OCI-LY1 (cell line): ENCODE results near the gene MYL6.

ENCODE experiments used
- H2AFZ ChIP-seq: fragments of 200-600 bp; sonication (generic), shearing (Covaris generic); 2 replicates; pipeline ENCODE4 v1.6.0; 2014; ENCODE audit warnings: antibody characterized with exemption, mild to moderate bottlenecking, low read length
- H3F3A ChIP-seq: fragments of 200-600 bp; sonication (generic), shearing (Covaris generic); 2 replicates; pipeline ENCODE4 v1.6.0; 2014; ENCODE audit warnings: mild to moderate bottlenecking, antibody characterized with exemption, low read length, moderate library complexity; ENCODE audit not compliant: insufficient read depth
- H3K27ac ChIP-seq: fragments of 200-600 bp; sonication (generic); 2 replicates; pipeline ENCODE4 v1.5.1; 2014; ENCODE audit warnings: low read length, mixed run types, mild to moderate bottlenecking, low read depth; ENCODE audit not compliant: poor library complexity, severe bottlenecking
- H3K27me3 ChIP-seq: fragments of 200-600 bp; sonication (generic); 2 replicates; pipeline ENCODE4 v1.6.0; 2014; ENCODE audit warnings: antibody characterized with exemption, mild to moderate bottlenecking, low read length, moderate library complexity; ENCODE audit not compliant: insufficient read depth
- H3K36me3 ChIP-seq: fragments of 200-600 bp; sonication (generic); 2 replicates; pipeline ENCODE4 v1.6.1; 2014; ENCODE audit warnings: mild to moderate bottlenecking, antibody characterized with exemption, low read length, moderate library complexity, mixed read lengths; ENCODE audit not compliant: insufficient read depth
- H3K4me1 ChIP-seq: fragments of 200-600 bp; sonication (generic); 2 replicates; pipeline ENCODE4 v1.5.1; 2014; ENCODE audit warnings: mild to moderate bottlenecking, low read length, moderate library complexity; ENCODE audit not compliant: insufficient read depth, severe bottlenecking
- H3K4me2 ChIP-seq: fragments of 200-600 bp; sonication (generic), shearing (Covaris generic); 2 replicates; pipeline ENCODE4 v1.6.1; 2014; ENCODE audit warnings: low read length
- H3K4me3 ChIP-seq: fragments of 200-600 bp; sonication (generic); 2 replicates; pipeline ENCODE4 v1.5.1; 2014; ENCODE audit warnings: low read length, low read depth, mild to moderate bottlenecking, mixed read lengths; ENCODE audit not compliant: poor library complexity, severe bottlenecking
- H3K79me2 ChIP-seq: fragments of 200-600 bp; shearing (Covaris generic); 2 replicates; pipeline ENCODE4 v1.6.1; 2016; ENCODE audit warnings: mixed run types, low read length, mixed read lengths; ENCODE audit not compliant: insufficient read depth
- H3K9ac ChIP-seq: fragments of 200-600 bp; sonication (generic), shearing (Covaris generic); 2 replicates; pipeline ENCODE4 v1.6.1; 2014; ENCODE audit warnings: mild to moderate bottlenecking, low read length, mixed read lengths
- H3K9me2 ChIP-seq: fragments of 200-600 bp; sonication (generic), shearing (Covaris generic); 2 replicates; pipeline ENCODE4 v1.6.1; 2014; ENCODE audit warnings: low read depth, mild to moderate bottlenecking, low read length, mixed read lengths
- H3K9me3 ChIP-seq: fragments of 200-600 bp; shearing (Covaris generic); 2 replicates; pipeline ENCODE4 v1.6.1; 2014; ENCODE audit warnings: low read length, mixed read lengths
- H4K20me1 ChIP-seq: fragments of 200-600 bp; sonication (generic), shearing (Covaris generic); 2 replicates; pipeline ENCODE4 v1.6.0; 2016; ENCODE audit warnings: mild to moderate bottlenecking, low read length; ENCODE audit not compliant: insufficient read depth
- CTCF ChIP-seq: fragments of 200-600 bp; sonication (generic), shearing (Covaris generic); IDR thresholded peaks from 2 replicates; pipeline ENCODE4 v1.5.1; 2017; ENCODE audit warnings: mild to moderate bottlenecking, antibody characterized with exemption, low read length, moderate library complexity, mixed read lengths
- EZH2 ChIP-seq: fragments of 200-600 bp; sonication (generic), shearing (Covaris generic); IDR thresholded peaks from 2 replicates; pipeline ENCODE4 v1.8.0; 2017; ENCODE audit warnings: borderline replicate concordance, mixed run types, mild to moderate bottlenecking, antibody characterized with exemption, low read length, moderate library complexity, mixed read lengths

The MYL6 gene

DNA sequence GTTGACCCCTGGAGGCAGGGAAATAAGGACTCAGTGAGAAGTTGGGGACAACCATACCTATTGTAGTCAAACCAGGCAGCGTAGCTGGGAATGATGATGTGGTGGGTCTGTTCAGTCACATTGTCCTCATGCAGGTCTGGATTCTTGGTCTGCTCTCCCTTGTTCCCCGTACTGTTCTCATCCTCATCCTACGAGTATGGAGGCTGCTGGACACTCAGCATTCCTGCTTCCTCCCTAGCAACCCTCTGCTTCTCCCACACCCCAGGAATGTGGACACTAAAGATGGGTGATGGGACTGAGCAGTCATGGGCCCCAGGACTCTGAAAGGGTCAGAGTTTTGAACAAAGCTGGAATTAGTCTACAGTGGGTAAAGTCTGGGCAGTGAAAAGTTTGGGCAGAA is 20.2 kb downstream of the MYL6 start:
- Histone ChIP-seq H3K27me3 (no peaks in the 10 kb centered on the region), H2AFZ (no peak overlapping the region), H3K4me2 (no peak overlapping the region), H3K4me3 (no peak overlapping the region), H3K27ac (no peak overlapping the region), H3K9me3 (no peaks in the 10 kb centered on the region), H3K4me1 (no peaks in the 10 kb centered on the region), H3K36me3 (peaks cover 93% of the 10 kb centered on the region), H3K9ac (no peak overlapping the region), H3F3A (no peaks in the 10 kb centered on the region), H3K79me2 (no peaks in the 10 kb centered on the region), H3K9me2 (no peaks in the 10 kb centered on the region), H4K20me1 (no peaks in the 10 kb centered on the region)
- no peak for TF ChIP-seq EZH2
- no peak for TF ChIP-seq CTCF

DNA sequence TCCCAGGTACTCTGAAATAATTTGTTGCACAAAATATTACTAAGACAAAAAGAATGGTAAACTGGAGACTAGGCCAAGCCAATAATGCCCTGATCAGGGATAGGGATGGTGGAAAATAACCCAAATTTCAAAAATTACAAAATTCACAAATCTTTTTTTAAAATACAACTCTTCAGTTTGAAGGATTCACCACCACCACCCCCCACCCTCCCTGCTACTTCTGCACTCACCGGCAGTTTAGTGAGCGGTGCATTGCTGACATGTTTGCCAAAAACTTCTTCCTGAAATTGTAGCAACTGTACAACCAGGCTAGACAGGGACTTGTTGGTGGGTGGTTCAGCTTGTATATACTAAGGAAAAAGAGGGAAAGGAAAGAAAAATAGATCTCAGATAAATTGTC is 28.8 kb downstream of the MYL6 start:
- H3K27ac ChIP-seq, result no peak overlapping the region
- peaks cover 28% of the 10 kb centered on the region for H3K4me1 ChIP-seq
- peak overlapping the region; percentile 95; the same call in 1 of the 2 replicates for H3K9ac ChIP-seq
- peaks cover 55% of the 10 kb centered on the region for H3K36me3 ChIP-seq
- no peaks in the 10 kb centered on the region for H3K9me2 ChIP-seq
- no peaks in the 10 kb centered on the region for H3K9me3 ChIP-seq
- no peak overlapping the region for H2AFZ ChIP-seq
- TF ChIP-seq EZH2 (no peak), CTCF (no peak)
- no peaks in the 10 kb centered on the region for H4K20me1 ChIP-seq
- no peaks in the 10 kb centered on the region for H3K27me3 ChIP-seq
- peaks cover 6% of the 10 kb centered on the region; the same call in 1 of the 2 replicates for H3F3A ChIP-seq
- H3K79me2 ChIP-seq, result peaks cover 24% of the 10 kb centered on the region
- H3K4me2 ChIP-seq, result peak overlapping the region; percentile 94
- H3K4me3 ChIP-seq, result peak overlapping the region; percentile 98

GRCh38 chr12:56188131-56188777 is 30.1 kb downstream of the MYL6 start:
- TF ChIP-seq CTCF, result no peak
- TF ChIP-seq EZH2, result no peak

More at GRCh38 chr12:56188131-56188777, 30.1 kb downstream of the MYL6 start:
- no peak overlapping the region for H2AFZ ChIP-seq
- peaks cover 9% of the 10 kb centered on the region; the same call in 1 of the 2 replicates for H3F3A ChIP-seq
- peak overlapping the region; percentile 95 for H3K9ac ChIP-seq
- H3K9me3 ChIP-seq, result no peaks in the 10 kb centered on the region
- no peaks in the 10 kb centered on the region for H3K9me2 ChIP-seq
- peak overlapping the region; percentile 94 for H3K4me2 ChIP-seq
- H3K27ac ChIP-seq, result peak overlapping the region; percentile 57
- H3K27me3 ChIP-seq, result no peaks in the 10 kb centered on the region
- peak overlapping the region; percentile 98 for H3K4me3 ChIP-seq
- peaks cover 24% of the 10 kb centered on the region for H3K79me2 ChIP-seq
- H3K4me1 ChIP-seq, result peaks cover 32% of the 10 kb centered on the region
- no peaks in the 10 kb centered on the region for H4K20me1 ChIP-seq
- peaks cover 43% of the 10 kb centered on the region for H3K36me3 ChIP-seq
